Stimulated activated CD4-positive, alpha-beta T cell treated with anti-CD3 and anti-CD28 coated beads, Interleukin-2, amount 100 ng/mL, for 48 hours (primary cell): ENCODE results near the gene XRN2.
"Not testable (repeated sequence)": the region's sequence is repeated elsewhere in the genome, so short reads cannot be mapped to it uniquely, and the experiment has no call there.

Experiments used
- DNase-seq, 2 donors: peaks; one replicate each; pipeline ENCODE4 v3.0.0-alpha.2; 2020

XRN2 gene

GRCh38 chr20:21391972-21392352, 88.8 kb downstream of the XRN2 start:
- no peak for DNase-seq

- DNase-seq, result no peak
Measured at GRCh38 chr20:21393166-21393565, 90.0 kb downstream of the XRN2 start.

GRCh38 chr20:21393816-21394519, 90.8 kb downstream of the XRN2 start:
- no peak for DNase-seq

- no peak for DNase-seq
Measured at GRCh38 chr20:21394551-21394950, 91.4 kb downstream of the XRN2 start.

- no peak for DNase-seq
Measured at GRCh38 chr20:21395051-21395665, 92.0 kb downstream of the XRN2 start.

GRCh38 chr20:21395666-21396598, 92.8 kb downstream of the XRN2 start:
- peak in 1 of 2 donors; percentile 27 for DNase-seq

- DNase-seq, result no peak
Measured at GRCh38 chr20:21396599-21397340, 93.6 kb downstream of the XRN2 start.

- no peak for DNase-seq
Measured at GRCh38 chr20:21397341-21398108, 94.4 kb downstream of the XRN2 start, which contains the start of gene NKX2-4. NKX2-4 (minus strand) TSS chr20:21397526; CDS start chr20:21397399, 127 bp downstream.

- DNase-seq, result no peak
Measured at GRCh38 chr20:21398109-21399004, 95.2 kb downstream of the XRN2 start.

- DNase-seq, result no peak
Measured at GRCh38 chr20:21399005-21399475, 95.9 kb downstream of the XRN2 start.

GRCh38 chr20:21411725-21412124, 108.6 kb downstream of the XRN2 start:
- DNase-seq, result no peak

- DNase-seq, result not testable (repeated sequence)
Measured at GRCh38 chr20:21413996-21414395, 110.9 kb downstream of the XRN2 start.

GRCh38 chr20:21419147-21419546, 116.0 kb downstream of the XRN2 start:
- not testable (repeated sequence) for DNase-seq

GRCh38 chr20:21421601-21422236, 118.6 kb downstream of the XRN2 start:
- DNase-seq, result no peak

GRCh38 chr20:21423712-21424111, 120.6 kb downstream of the XRN2 start:
- DNase-seq, result not testable (repeated sequence)

- DNase-seq, result no peak
Measured at GRCh38 chr20:21424846-21425245, 121.7 kb downstream of the XRN2 start.

- DNase-seq, result no peak
Measured at GRCh38 chr20:21430020-21430419, 126.9 kb downstream of the XRN2 start.

GRCh38 chr20:21432911-21433310, 129.8 kb downstream of the XRN2 start:
- DNase-seq, result no peak

- no peak for DNase-seq
Measured at GRCh38 chr20:21433329-21433890, 130.3 kb downstream of the XRN2 start.

GRCh38 chr20:21435576-21435975, 132.4 kb downstream of the XRN2 start:
- no peak for DNase-seq
